Stimulated activated CD8-positive, alpha-beta memory T cell treated with anti-CD3 and anti-CD28 coated beads, Interleukin-15, amount 100 ng/mL, for 4 hours (primary cell): ENCODE measurements around the gene ADGRD1.
"Not testable (repeated sequence)": the region's sequence is repeated elsewhere in the genome, so short reads cannot be mapped to it uniquely, and the experiment has no call there.

Source experiments
- DNase-seq, 2 donors: peaks; one replicate each; pipeline ENCODE4 v3.0.0-alpha.2; 2020; ENCODE audit warnings: low read depth in 2 of 2

ADGRD1 gene

DNA sequence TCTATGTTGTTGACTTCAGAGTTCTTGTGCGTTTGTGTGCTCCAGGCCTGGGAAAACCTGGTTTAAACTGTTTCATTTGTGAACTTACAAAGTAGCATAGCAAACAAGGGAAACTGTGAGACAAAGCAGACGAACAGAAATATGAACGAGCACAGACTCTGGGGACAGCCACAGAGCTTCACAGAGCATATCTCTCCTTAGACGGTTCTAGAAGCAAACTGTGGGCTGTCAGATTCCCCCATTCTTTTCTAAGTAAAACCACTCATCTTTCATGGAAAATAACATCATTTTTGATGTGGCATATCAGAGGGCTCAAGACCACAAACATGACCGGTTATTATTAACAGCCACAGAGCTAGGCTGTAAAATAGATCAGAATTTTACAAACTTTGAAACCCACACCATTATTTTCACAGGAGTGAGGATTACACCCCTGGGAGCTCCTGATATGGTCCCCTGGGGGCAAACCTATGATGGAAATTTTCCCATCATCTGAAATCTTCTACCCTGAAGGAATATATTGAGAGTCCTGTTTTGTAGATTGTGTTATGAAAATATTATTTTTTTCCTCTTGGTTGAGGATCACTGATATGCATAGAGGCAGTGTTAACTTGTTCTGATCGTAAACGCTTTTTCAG lies 102.0 kb downstream of the ADGRD1 start:
- no peak for DNase-seq

DNA sequence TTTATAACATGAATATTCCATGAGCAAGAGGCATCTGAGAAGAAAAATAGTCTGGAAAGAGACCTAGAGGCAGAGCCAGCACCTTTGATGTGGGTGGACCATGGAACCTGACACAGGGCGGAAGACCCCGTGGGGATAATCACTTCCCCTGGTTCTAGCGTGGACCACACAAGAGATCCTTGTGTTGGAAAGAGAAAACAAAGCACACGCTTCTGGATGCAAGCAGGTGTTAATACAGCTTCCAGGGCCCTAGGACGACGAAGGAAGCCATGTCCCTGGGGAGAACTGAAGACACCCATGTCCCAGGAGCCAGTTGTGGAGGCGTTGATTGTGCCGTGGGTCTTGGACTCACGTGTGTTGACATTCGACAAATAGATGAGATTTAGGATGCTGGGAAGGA lies 102.9 kb downstream of the ADGRD1 start:
- no peak for DNase-seq

DNA sequence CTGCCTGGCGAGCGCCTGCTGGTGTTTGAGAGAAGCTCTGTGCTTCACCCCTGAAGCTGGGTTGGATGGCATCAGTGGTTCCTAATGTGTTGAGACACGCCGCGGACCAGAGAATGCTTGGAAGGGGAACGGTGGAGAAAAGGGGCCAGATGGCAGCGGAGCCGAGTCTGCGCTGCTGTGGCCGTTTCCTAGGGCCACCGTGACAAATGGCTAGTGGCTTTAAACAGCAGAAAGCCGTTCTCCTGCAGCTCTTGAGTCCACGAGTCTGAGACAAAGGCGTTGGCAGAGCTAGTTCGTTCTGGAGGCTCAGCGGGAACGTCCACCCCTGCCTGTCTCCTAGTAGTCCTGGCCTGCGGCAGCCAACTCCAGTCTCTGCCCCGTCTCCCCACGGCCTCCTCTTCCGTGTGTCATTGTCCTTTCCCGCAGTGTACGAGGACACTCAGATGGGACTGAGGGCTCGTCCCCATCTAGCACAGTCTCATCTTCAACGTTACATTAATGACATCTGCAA lies 103.6 kb downstream of the ADGRD1 start:
- DNase-seq, result no peak

DNA sequence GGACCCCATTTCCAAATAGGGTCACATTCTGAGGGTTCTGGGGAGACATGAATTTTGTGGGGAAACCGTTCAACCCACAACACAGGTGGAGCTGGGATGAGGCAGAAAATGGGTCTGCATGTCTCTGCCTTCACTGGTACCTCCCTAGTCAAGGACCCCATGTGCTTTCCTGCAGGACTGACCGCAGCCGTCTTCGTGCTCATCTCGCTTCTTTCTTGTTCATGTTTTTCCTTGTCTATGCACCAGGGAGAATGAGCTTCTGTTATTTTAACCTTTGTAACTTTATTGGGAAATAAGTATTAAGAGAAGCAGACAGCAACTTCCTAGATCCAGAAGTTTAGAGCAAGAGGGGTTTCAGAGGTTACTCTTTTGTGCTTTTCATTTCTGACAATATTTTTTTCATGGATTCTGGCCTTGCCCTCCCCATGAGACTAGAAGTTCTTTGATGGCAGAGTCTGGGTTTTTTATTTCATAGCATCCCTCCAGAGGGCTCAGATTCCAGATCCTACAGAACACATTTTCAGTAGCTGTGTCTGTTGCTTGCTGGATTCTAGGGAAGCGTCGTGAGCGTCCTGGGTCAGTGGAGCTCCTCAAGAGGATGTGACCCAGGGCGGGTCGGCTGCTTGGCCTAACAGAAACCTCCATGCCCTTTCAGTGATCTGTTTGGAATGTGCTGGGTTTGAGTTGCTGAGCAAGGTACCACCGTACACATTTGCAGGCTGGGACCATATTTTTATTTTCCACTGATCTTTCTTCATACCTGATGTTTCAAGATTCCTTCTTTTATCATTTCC lies 104.2 kb downstream of the ADGRD1 start:
- DNase-seq, result no peak

DNA sequence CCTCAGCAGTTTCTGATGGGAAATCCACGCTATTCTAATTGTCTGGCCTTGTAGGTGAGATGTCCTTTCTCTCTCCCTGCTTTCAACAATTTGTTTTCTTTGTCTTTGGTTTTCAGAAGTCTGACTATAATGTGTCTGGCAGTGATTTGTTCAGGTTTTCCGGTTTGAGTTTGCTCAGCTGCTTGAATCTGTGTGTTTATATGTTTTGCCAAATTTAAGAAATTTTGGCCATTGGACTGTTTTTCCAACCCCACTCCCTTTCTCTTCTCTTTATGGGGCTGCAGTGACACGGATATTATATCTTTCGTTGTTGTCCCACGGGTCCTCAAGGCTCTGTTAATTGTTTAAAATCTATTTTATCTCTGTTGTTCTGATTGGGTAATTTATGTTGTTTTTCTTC lies 105.0 kb downstream of the ADGRD1 start:
- no peak for DNase-seq

DNA sequence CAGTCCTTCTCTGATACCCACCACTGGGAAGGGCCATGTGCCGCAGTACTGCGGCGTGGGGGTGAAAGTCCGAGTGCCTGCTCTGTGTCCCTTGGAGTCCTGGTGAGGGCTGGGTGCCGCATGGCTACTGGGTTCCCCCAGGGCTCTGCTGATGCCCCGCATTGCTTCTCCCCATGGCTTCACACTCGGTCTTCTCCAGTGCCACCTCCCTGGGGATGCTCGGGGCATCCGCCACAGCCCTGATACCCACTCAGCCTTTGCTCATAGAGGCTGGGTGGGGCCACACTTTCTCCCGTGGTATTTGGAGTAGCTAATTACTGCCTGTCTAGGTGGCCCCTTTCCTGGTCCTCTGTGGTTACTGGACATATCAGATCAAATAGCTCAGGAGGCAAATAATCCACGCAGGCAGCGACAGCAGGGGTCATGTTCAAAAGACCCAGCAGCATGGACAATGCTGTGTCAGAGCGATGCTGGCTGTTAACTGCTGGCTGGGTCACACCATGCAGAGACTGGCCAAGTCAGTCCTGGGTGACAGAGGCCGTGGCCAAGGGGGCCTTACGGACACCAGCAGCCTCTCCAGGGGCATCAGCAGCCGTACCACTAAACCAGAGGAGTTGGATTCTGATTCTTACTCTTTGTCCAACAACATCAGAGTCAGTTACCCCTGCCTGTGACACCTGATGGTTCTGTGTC lies 106.5 kb downstream of the ADGRD1 start:
- DNase-seq, result no peak

DNA sequence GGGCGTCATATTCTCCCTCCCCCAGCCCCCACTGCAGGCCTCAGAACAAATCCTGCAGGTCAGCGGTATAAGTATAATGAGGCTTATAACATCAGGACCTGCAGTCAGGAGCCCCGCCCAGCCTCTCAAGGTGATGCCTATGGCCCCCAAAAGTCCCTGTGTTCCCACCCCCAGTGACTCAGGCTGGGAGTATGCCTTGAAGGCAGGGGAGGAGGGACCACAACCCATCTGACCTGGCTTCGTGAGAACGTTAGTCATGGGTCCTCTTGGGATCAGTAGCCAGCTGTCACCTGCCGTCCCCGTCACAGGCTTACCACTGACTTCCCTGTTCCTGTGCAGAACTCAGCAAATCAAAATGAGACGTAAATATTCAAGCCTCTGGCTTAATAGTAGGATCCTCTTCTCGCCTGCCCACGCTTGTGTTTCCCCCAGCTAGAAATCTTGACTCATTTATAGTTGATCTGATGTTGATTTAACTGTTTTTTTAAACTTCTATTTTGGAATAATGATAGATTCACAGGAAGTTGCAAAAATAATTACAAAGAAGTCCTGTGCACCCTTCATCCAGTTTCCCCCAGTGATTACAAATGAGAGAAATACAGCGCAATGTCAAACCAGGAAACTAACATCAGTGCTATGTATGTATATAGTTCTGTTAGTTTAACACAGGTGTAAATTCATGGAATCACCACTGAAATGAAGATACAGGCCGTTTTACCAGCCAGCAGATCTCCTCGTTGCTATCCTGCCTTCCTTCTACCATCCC lies 107.5 kb downstream of the ADGRD1 start:
- DNase-seq, result no peak

DNA sequence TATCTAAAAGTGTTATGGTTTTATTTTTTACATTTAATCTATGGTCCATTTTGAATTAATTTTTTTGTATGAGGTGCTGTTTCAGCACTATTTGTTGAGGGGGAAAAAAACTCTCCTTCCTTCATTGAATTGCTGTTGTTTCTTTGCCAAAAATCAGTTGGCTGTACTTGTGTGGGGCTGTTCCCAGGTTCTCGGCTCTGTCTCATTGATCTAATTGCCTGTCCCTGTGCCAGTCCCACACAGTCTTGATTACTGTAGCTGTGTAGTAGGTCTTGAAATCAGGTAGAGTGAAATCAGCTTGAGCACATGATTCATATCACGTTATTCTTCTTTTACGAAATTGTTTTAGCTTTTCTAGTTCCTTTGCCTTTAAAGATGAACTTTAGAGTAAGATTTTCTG lies 109.7 kb downstream of the ADGRD1 start:
- DNase-seq, result no peak

DNA sequence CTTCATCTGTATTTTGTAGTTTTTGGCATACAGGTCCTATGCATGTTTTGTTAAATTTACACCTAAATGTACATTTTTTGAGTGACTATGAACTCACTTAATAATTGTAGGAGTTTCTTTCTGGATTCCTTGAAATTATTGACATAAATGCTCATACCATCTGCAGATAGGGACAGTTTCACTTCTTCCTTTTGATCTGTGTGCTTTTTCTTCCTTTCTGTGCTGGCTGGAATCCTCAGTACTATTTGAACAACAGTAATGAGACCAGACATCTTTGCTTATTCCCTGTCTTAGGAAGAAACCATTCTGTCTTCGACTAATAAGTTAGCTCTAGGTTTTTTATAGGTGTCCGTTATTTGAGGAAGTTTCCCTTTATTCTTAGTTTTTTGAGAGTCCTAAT lies 110.3 kb downstream of the ADGRD1 start:
- no peak for DNase-seq

DNA sequence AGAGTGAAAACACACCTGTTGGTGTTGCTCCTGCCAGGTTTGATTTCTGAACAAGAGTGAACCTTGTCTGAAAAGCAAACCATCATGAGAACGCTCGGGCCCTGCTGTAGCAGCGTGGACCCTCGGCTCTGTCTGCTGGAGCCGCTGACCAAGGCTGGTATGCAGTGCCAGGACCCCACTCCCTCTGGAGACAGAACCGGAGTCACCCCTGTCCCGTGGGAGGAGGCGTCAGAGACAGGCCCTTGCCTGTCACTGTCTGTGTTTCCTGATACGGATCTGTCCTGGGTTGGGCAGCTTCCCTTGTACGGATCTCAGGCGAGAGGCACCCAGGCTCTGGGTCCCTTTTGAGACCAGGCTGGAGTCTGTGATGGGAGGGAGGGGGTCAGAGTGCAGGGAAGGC lies 111.6 kb downstream of the ADGRD1 start:
- DNase-seq, result no peak

DNA sequence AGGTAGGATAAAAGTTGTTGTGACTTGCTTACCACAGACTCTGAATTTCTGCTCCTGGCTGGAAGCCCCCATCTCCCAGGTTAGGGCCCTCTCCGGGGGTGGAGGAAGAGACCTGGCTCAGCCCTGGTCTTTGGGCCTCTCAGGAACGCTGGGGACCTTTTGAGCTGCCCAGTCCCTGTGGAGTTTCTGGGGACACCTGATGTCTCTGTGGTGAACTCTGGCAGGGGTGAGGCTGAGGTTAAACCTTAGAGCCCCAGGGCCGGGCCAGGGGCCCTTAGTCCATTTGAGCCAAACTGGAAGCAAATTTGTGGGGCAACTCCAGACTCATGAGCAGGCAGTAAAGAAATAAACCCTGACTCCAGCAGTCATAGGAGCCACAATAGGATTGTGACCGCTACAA lies 112.1 kb downstream of the ADGRD1 start:
- DNase-seq, result no peak

DNA sequence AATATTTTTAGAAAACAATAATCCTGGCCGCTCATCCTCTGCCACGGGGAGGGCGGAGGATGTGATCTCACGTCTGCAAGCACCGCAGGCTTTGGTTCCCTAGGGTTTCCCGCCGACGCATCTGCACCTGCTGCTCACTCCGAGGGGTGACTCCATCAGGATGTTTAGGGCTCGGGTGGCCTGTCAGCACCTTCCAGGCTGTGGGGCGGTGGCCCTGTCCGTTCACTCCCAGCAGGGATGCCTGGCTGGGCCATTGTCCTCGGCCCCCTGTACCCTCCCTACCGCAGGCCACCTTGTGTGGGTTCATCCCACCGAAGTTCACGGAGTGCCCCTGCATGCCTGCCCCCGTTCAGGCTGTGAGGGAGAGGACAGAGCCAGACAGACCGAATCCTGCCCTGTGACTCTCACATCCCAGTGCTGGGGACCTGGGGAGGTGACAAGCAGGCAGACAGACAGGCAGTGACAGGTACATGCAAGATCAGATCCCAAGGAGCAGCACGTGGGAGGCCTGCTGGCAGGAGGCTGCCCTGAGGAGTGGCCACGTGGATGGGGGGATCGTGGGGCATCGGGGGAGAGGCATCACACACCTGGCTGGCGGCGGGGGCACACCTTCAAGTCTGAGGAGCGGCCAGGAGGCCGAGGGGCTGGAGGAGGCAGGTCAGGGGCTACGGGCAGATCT lies 112.6 kb downstream of the ADGRD1 start:
- DNase-seq, result no peak

DNA sequence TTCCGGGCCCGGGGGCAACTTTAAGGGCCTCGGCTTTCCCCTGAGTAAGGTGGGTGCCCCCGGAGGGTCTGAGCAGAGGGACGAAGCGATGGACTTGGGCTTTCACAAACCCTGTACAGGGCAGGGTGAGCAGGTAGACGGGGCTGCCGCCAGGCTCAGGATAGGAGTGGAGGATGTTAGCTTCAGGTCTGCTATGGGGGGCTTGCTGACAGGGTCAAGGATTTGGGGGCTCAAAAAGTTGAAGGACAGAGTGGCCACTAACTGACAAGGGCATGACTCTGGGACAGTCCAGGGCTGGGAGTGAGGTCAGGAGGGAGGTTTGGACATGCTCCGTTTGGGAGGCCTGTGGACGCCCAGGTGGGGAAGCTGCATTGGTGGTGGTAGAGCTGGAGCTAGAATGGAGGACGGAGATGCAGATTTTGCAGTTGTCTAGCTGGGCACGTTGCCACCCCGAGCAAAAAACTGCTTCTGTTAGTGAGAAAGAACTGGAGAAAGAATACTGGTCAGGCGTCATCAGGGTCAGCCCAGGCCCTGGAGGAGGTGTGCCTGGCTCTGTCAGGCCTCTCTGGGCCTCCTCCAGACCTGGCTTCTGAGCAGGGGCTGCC lies 113.3 kb downstream of the ADGRD1 start:
- no peak for DNase-seq

DNA sequence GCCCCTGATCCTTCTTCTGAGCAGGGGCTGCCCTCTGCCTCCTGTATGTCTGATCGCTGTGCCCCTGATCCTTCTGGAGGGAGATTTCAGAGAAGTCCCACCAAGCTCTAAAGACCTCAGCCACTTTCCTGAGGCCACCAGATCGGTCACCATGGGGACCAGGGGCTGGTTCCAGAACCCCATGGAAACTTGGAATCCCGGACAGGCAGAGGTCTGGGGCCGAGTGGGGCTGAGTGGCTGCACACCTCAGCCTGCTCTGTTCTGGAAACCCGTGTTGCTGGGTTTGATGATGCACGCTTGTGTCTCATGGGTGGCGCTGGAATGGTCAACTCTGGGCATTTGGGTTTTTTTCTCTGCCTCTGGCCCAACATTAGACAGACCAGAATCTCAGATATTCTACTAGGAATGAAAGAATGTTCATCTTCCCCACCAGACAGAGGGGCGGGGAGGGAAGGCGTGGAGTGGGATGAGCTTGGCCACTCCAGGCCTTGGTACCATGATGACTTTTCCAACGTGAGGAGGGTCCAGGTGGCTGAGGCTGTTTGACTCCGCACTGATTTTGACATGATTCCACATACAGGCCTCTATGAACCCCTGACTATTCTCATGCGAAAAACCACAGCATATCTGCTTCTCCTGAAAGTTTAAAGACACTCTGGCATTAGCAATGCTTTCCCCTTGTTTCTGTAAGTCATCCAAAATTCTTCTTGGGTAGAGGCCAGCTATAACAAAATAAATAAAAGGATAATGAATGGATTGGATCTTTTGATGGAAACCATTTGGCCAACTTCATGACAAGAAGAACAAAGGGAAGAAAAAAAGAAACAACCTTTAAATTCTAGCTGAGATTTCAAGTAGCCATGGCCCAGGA lies 114.5 kb downstream of the ADGRD1 start:
- no peak for DNase-seq

DNA sequence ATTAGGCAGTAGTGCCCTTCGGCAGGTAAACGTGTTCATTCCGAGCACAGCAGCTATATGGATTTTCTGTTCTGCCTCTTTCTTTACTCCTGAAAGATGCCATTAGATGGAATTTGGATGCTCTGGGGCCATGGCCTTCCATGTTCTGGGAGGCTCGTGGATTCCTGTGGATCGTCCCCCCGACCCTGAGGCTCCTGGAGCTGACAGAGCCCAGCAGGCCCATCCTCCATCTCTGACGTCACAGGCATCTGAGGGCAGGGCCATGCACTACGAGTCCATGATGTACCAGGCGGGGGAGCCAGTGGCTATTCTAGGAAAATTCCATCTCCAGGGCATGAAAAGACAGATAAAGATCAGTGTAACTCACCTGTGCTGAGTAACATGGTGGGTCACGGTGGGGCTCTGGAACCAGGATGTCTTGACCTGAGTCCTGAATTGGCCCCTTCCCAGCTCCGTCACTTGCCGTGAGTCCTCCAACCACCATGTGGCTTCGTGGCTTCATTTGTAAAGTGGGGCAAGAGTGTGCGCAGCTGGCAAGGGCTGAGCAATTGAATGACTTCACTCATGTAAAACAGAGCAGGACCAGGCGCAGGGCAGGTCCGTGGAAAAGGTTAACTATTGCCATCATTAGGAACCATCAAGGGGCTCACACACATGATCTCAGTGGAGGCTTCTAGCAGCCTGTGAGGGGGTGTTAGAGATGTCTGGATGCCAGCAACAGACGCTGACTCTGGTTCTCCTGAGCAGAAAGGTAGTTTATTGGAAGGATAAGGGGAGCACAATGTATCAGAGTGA lies 115.4 kb downstream of the ADGRD1 start:
- not testable (repeated sequence) for DNase-seq

DNA sequence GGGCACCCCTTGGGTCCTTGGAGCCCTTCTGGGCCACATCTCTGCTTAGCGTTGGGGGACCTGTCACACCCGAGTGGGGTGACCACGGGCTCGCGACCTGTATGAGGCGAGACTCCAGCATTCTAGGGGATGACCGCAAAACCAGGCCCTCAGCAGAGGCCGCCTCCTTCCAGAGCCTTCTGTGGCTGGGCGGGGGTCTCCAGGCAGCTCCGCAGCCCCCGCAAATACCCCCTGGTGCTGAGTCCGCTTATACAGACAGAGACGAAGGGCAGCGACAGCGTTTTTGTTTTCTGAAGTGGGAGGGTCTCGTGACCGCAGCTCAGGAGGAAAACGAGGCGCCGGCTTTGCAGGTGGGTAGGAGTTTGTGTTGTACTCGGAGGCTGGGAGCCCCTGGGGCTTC lies 116.4 kb downstream of the ADGRD1 start:
- DNase-seq, result not testable (repeated sequence)

DNA sequence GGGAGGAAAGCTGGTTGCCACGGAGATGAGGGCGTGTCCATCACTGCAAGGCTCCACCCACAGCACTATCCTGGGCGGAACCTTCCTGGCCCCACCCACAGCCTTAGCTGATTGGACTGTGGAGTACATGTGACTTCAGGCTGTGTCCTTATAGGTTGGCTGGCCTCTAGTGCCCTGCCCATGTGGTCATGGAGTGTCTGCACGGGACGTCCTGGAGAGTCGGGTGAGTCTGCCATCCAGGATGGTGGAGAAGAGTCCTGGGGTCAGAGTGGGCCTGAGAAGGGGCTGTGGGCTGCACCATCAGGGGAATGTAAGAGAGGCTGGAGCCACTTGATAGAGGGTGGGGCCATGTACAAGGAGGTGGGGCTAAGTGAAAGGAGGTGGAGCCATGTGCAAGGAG lies 117.0 kb downstream of the ADGRD1 start:
- DNase-seq, result not testable (repeated sequence)

DNA sequence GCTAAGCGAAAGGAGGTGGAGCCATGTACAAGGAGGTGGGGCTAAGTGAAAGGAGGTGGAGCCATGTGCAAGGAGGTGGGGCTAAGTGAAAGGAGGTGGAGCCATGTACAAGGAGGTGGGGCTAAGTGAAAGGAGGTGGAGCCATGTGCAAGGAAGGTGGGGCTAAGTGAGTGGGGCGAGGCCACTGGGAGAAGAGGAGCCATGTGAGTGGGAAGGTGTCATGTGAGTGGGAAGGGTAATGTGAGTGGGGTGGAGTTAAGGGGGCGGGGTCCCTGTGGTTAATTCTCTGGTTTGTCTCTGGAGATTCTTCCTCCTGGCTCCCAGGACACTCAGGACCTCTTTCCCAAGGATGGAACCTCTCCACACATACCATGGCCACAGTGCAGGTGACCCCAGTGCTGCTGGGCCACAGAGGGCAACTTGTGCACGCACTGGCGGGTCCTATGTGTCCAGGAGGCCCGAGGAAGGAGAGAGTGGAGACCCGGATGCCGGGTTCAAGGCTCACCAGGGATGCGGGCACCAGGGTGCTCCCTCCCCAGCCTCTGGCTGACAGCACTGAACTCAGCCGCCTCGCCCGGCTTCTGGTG lies 117.6 kb downstream of the ADGRD1 start:
- not testable (repeated sequence) for DNase-seq

DNA sequence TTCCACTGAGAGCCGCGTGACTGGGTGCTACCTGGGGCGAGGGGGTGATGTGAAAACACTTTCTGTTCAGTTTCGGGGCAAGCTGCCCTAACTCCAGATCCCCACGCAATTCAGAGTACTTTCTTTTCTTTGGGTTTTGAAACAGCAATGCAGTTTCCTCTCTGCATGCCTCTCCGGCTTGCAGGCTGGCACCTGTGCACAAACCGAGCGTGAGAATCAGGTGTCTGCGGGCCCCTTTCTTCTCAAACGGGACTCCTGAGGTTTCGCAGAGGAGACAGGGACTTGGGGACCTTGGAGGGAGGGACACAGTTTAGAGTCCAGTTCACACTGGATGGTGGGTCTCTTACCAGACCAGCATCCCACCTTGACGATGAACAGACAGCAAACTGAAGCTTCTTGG lies 118.2 kb downstream of the ADGRD1 start:
- not testable (repeated sequence) for DNase-seq
